Activated T-helper 1 cell treated with anti-CD3 and anti-CD28 coated beads, Interleukin-12 subunit alpha, Interleukin-12 subunit beta, Interleukin-2, Interleukin-4 antibody, amounts not matched to agents 30 ng/mL and 10 ng/mL and 1 ng/mL, durations not matched to agents 14 hours and 24 hours and 36 hours (primary cell): ENCODE measurements around the gene MLLT6. TPM values are rescaled to one million over a fixed set of nuclear protein-coding genes. Genes with fewer than 3 reads are reported as not detected.
A peak's percentile ranks its signal among the peaks of the same experiment; 100 is the strongest.

Source experiments
- DNase-seq: peaks from one replicate; pipeline ENCODE4 v3.0.0; 2021; ENCODE audit warnings: low spot score
- H3K27ac Mint-ChIP-seq: one replicate; pipeline ENCODE4 v1.8.0; 2021; ENCODE audit warnings: mild to moderate bottlenecking, mixed read lengths
- H3K27me3 Mint-ChIP-seq: one replicate; pipeline ENCODE4 v1.8.0; 2022; ENCODE audit warnings: mild to moderate bottlenecking, moderate library complexity, mixed read lengths; ENCODE audit not compliant: insufficient read depth
- H3K36me3 Mint-ChIP-seq: one replicate; pipeline ENCODE4 v1.8.0; 2021; ENCODE audit warnings: low read depth, mixed read lengths
- H3K4me1 Mint-ChIP-seq: one replicate; pipeline ENCODE4 v1.8.0; 2021; ENCODE audit warnings: low read depth, mixed read lengths
- H3K4me3 Mint-ChIP-seq: one replicate; pipeline ENCODE4 v1.8.0; 2021; ENCODE audit warnings: mild to moderate bottlenecking, moderate library complexity, mixed read lengths
- H3K9me3 Mint-ChIP-seq: one replicate; pipeline ENCODE4 v1.8.0; 2021; ENCODE audit warnings: mixed read lengths
- intact Hi-C: fragments of 100-400 bp; cut with micrococcal nuclease; formaldehyde crosslinking; loops from one replicate; pipeline ENCODE4 v1.15.1; 2024
- total RNA-seq: library from RNA; stranded (reverse); gene quantifications from 2 replicates; pipeline ENCODE4 v1.2.3, GENCODE V29; 2022

MLLT6 gene
- 250 and 252 TPM in 2 replicates for total RNA-seq

DNA sequence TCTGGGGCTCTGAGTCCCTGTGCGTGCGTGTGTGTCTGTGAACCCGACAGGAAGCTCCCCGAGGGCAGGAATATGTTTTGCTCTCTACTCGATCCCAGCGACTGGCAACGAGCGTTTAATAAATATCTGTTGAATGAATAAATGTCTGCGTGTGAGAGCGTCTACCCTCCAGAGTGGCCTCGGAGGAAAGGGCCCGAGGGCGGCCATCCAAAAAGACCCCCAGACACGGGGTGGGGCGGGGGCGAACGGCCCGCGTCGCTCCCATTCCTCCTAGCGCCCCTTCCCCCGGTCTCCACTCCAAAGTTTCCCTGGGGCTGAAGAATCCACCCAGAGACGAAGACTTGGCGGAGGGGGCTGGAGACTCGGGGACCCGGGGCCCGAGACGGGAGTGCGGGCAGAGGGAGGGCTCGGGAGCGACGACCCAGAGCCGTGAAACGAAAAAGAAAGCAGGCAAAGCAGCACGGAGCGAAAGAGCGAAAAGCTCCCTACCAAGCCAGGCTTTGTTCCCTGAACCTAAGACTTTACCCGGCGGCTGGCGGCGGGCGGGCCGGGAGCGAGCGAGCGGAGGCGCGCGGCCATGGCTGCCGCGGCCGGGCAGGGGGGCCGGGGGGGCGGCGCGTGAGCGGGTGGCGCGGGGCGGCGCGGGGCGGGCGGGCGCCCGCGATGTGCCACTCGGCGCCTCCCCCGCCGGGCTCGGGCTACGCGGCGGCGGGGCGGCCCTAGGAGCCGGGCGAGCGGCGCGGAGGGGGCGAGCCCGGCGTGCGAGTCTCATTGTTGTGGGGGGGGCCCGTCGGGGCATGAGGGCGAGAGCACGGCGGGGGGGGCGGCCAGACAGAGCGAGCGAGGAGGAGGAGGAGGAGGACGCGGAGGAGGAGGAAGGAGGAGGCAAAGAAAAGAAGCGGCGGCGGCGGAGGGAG lies at the start of gene MLLT6:
Gene MLLT6 (plus strand): TSS at position 668 of the 917 bp plus-strand sequence. CDS start 360 bp downstream, outside the sequence.
- peak within 1 kb of the TSS; percentile 98 for H3K27ac Mint-ChIP-seq
- intact Hi-C loops = loop anchor here (5.0 to 10.0 kb wide), 4 partner anchors 147 to 1860 kb away; partner anchors contain the start of genes CCR7, FBXL20, RPL23 and SYNRG
- peaks cover 68% of the 10 kb centered on the region for H3K4me1 Mint-ChIP-seq
- H3K9me3 Mint-ChIP-seq = peaks cover 4% of the 10 kb centered on the region
- peak within 1 kb of the TSS; percentile 97 for H3K4me3 Mint-ChIP-seq
- H3K36me3 Mint-ChIP-seq = peaks cover 32% of the 10 kb centered on the region
- no peaks in the 10 kb centered on the region for H3K27me3 Mint-ChIP-seq
- peak; percentile 71 for DNase-seq

DNA sequence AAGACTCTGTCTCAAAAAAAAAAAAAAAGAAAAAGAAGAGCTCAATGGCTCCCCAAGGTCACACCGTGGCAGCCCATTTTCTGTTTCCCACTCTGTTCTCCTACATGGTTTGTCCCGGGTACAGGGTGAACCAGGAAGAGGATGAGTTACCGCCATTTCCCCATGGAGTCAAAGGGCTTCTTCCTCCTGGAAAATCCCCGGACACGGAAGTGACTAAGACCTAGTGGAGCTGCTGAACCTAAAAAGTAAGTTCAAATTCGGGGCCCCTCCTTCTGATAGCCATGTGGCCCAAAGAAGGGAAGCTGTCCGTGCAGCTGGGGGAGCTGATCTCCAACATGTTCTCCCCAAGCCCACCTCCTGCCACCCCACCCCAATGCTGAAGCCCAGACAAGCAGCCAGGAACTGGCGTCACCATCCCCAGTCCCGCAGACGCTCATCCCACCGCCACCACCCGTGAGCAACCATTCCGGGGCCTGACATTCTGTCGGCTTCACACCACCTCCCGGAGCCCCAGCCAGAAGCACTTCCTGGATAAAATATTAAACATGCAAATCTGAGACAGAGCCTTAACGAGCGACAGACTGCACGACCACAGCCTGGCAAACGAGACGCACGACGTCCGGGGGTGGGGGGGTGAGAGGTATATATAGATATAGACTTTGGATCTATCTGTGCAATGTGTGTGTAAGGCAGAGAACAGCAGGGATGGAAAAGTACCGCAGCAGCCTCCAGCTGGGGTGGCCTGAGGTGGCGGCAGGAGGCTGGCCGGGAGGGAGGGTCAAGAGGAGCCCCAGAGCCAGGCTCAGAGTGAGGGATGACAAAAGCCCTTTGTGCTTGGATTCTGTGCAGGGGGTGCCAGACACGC lies 47.9 kb upstream of the MLLT6 start:
- no peaks in the 10 kb centered on the region for H3K9me3 Mint-ChIP-seq
- intact Hi-C loops = no loop called here
- H3K36me3 Mint-ChIP-seq = no peaks in the 10 kb centered on the region
- peaks cover 9% of the 10 kb centered on the region for H3K27me3 Mint-ChIP-seq
- DNase-seq = no peak
- H3K4me3 Mint-ChIP-seq = no peak overlapping the region
- no peak overlapping the region for H3K27ac Mint-ChIP-seq
- peaks cover 11% of the 10 kb centered on the region for H3K4me1 Mint-ChIP-seq

DNA sequence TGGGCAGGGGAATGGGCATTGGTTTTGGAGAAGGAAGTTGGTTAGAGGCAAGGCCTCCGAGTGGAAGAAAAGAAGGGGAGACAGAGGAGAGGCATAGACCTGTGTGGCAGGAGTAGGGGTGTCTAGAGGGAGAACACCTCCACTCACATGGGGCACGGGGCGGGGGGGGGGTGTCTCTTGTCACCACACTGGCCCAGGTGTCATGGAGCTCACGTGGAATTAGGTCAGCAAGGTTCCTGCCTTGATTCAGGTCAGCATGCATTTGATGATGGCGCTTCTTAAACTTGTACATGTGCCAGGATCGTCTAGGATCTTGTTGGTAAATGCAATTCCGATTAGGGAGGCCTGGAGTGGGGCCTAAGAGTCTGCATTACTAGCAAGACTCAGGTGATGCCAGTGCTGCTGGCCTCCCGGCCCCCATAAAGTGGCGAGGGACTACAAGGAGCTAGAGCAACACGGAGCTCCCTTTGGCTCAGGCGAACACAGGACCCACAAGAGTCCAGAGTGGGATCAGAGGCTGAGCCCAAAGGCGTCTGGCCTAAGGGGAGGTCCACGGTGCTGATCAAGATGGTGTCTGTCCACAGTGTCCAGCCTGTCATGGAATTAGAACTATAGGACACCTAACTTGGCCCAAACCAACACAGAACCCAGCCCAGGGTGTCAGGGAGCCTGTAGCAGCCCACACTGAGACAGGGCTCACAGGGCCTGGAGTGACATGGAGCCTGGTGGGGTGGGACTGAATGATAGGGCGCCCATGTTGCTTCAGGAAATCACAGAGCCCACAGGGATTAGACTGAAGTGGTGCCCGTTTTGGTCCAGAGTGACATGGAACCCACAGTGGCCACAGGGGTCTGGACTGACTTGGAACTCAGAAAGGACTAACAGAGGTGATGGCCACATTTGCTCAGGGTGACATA lies 47.0 kb upstream of the MLLT6 start:
- Mint-ChIP-seq H3K4me3 (no peak overlapping the region), H3K9me3 (no peaks in the 10 kb centered on the region), H3K36me3 (no peaks in the 10 kb centered on the region), H3K27ac (no peak overlapping the region), H3K27me3 (peaks cover 11% of the 10 kb centered on the region), H3K4me1 (peaks cover 11% of the 10 kb centered on the region)
- DNase-seq = no peak
- intact Hi-C loops = no loop called here

DNA sequence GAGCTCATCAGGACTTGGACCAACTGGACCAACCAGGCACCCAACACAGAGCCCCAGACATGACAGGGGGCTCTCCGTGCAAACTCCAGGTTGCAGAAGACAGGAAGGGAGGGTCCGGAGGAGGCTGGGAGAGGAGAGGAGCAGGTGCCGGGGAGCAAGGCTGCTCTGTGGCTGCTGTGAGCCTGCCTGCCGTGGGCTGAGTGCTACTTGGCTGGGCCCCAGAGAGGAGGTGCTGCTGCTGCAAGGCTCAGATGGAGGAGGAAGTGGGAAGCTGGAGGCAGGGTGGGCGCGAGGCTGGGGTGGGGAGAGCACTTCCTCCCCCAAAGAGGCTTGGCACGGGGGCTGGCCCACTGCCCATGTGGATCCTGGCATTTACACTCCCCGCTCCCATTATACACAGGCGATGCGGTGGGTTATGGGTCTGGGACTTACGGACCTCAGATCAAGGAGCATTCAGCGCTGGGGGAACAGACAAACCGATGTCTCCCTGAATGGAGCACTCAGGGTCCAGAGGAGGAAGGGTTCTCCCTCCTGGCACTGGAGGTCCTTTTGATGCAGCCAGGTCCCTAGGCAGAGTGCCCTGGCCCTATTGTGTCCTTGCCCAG lies 46.2 kb upstream of the MLLT6 start:
- Mint-ChIP-seq H3K27me3 (peaks cover 16% of the 10 kb centered on the region), H3K36me3 (no peaks in the 10 kb centered on the region), H3K4me3 (no peak overlapping the region), H3K27ac (no peak overlapping the region), H3K9me3 (no peaks in the 10 kb centered on the region), H3K4me1 (peaks cover 9% of the 10 kb centered on the region)
- no peak for DNase-seq
- intact Hi-C loops = no loop called here

DNA sequence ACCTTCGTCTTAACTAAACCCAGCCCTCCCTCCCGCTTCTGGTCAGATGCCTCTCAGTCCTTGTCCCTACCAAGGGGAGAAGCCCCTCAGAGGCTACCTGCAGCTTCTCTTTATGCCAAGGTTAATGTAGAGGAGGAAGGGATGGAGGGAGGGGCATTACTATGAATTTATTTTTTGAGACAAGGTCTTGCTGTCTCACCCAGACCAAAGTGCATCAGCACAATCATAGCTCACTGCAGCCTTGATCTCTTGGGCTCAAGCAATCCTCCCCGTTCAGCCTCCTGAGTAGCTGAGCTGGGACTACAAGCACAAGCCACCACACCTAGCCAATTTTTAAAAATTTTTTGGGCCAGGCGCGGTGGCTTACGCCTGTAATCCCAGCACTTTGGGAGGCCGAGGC lies 45.7 kb upstream of the MLLT6 start:
- H3K9me3 Mint-ChIP-seq = no peaks in the 10 kb centered on the region

DNA sequence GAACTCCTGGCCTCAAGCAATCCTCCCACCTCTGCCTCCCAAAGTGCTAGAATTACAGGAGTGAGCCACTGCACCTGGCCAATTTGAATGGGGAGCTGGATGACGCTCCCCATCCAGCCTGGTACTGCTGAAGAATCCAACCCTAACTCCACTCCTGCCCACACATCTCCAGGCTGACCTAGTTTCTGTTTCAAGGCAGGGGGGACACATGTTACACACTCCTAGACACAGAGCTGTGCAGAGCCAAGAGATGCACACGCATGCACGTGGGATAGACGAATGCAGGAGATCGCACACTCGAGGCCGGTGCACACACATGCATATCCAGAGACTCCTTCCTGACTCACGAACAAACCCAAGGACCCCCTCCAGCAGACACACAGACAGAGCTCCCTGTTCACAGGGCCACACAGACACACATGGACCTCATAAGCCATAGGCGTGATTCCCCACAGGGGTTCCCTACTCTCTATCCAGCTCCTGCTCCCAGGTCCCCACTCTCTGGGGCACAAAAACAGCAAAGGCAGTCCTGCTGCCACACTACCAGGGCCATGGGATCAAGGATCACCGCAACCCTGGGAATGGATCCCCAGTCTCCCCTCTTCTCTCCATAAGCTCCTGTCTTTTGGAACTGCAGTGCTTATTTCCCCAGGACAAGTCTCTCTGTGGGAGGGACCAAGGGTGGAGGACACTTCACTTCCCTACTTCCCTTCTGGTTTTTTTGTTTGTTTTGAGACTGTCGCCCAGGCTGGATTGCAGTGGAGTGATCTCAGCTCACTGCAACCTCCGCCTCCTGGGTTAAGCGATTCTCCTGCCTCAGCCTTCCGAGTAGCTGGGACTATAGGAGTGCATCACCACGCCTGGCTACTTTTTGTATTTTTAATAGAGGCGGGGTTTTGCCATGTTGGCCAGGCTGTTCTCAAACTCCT lies 44.7 kb upstream of the MLLT6 start:
- Mint-ChIP-seq H3K9me3 (no peaks in the 10 kb centered on the region), H3K36me3 (no peaks in the 10 kb centered on the region), H3K4me3 (no peak overlapping the region), H3K27me3 (peaks cover 24% of the 10 kb centered on the region), H3K4me1 (no peaks in the 10 kb centered on the region), H3K27ac (no peak overlapping the region)
- intact Hi-C loops = no loop called here
- no peak for DNase-seq

More for the DNA sequence above, 45.7 kb upstream of the MLLT6 start:
- peaks cover 4% of the 10 kb centered on the region for H3K4me1 Mint-ChIP-seq
- no peak overlapping the region for H3K4me3 Mint-ChIP-seq
- H3K36me3 Mint-ChIP-seq = no peaks in the 10 kb centered on the region
- intact Hi-C loops = no loop called here
- peaks cover 22% of the 10 kb centered on the region for H3K27me3 Mint-ChIP-seq
- DNase-seq = no peak
- H3K27ac Mint-ChIP-seq = no peak overlapping the region

DNA sequence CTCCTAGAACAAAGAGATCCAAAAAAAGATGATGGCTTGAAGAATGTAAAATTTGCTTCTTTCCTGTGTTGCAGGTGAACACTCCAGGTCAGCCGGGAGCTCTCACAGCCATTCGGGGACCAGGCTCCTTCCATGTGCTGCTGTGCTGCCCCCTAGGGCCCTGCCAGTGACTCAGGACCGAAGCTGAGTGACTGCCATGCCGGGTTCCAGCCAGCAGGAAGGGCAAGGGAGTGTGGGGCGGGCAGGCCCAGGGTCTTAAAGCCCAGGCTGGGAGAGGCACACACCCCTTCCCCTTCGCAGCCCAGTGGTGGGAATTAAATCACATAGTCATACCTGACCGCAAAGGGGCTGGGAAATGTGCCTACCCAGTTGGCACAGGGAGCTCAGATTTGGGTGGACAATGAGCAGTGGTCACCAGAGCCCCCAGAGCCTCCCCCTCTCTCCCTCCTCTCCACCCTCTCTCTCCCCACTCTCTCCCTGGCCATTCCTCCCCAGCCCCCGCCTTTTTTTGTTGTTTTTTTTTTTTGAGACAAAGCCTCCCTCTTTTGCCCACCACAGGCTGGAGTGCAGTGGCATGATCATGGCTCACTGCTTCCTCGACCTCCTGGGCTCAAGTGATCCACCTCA lies 41.8 kb upstream of the MLLT6 start:
- Mint-ChIP-seq H3K4me1 (peaks cover 6% of the 10 kb centered on the region), H3K27me3 (peaks cover 36% of the 10 kb centered on the region), H3K9me3 (no peaks in the 10 kb centered on the region), H3K4me3 (no peak overlapping the region), H3K36me3 (no peaks in the 10 kb centered on the region), H3K27ac (no peak overlapping the region)
- DNase-seq = no peak
- intact Hi-C loops = no loop called here

DNA sequence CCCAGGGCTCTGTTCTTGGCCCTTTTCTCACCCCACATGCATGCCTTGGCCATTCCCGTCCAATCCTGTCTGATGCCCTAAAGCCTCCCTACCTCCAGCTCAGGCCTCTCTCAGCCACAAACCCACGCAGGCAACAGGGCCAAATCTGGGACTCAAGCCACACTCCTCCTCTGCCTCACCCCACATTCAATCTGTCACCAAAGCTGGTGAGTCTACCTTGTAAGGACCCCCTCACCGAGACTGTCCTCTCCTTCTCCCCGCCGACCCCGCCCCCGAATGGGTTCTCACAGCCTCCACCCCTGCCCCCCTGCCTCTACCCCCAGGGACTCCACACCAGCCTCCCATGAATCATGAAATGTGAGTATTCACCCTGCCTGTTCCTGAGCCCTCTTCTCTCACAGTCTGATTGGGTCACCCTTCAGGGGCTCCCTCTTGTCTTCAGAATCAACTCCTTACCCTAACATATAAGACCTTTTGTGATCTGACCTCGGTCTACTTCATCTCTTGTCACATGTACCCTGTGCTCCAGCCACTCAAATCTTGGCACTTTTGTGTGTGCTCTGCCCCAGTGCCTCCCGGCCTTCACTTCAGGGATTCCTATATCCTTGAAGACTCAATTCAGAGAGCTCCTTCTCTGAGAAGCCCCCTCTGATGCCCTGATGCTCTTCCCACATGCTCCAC lies 41.0 kb upstream of the MLLT6 start:
- intact Hi-C loops = no loop called here
- no peak for DNase-seq
- Mint-ChIP-seq H3K4me1 (peaks cover 6% of the 10 kb centered on the region), H3K36me3 (peaks cover 2% of the 10 kb centered on the region), H3K27ac (no peak overlapping the region), H3K9me3 (no peaks in the 10 kb centered on the region), H3K4me3 (no peak overlapping the region), H3K27me3 (peaks cover 39% of the 10 kb centered on the region)

DNA sequence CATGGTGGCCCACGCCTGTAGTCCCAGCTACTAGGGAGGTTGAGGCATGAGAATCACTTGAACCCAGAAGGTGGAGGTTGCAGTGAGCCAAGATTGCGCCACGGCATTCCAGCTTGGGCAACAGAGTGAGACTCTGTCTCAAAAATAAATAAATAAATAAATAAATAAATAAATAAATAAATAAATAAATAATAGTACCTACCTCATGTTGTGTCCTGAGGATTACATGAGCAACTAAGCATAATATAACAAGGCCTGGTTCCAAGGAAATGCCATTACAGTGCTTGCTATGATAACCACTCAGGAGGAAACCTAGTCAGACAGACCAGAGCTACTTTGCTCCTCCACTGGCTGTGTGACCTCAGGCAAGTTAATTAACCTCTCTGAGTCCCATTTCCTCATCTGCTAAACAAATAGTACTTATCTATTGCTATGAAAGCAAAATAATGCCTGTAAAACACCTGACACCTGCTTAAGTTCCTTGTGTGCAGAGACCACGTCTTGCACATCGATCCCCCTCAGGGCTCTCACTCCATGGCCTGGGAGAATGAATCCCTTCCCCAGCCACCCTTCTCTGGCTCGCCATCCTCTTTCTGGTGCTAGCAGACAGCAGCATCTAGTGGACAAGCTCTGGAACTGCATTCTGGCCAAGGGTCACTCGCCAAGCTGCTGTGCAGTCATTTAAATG lies 37.8 kb upstream of the MLLT6 start:
- peak; percentile 54 for DNase-seq
- peaks cover 64% of the 10 kb centered on the region for H3K27me3 Mint-ChIP-seq
- no peaks in the 10 kb centered on the region for H3K9me3 Mint-ChIP-seq

DNA sequence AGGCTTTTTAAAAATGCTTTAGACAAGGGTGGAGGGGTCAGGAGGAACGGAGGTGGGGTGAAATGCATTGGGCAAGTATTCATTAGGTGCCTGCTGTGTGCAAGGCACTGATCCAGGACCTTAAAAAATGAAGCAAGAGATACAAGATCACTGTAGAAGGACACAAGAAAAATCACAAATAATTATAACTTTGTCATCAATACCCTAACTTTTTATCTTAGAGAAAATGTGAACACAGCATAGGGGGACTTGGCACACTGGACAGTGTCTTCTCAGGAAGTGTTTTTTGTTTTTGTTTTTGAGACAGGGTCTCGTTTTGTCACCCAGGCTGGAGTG lies 37.3 kb upstream of the MLLT6 start:
- Mint-ChIP-seq H3K27ac (no peak overlapping the region), H3K9me3 (no peaks in the 10 kb centered on the region), H3K36me3 (peaks cover 17% of the 10 kb centered on the region), H3K27me3 (peaks cover 64% of the 10 kb centered on the region), H3K4me3 (no peak overlapping the region), H3K4me1 (peaks cover 21% of the 10 kb centered on the region)
- DNase-seq = no peak
- intact Hi-C loops = loop anchor here (1.0 to 5.0 kb wide), 5 partner anchors 60 to 245 kb away; partner anchors contain the start of gene SRCIN1

More for the DNA sequence above, 37.8 kb upstream of the MLLT6 start:
- intact Hi-C loops = loop anchor here (1.0 to 5.0 kb wide), 5 partner anchors 60 to 244 kb away; partner anchors contain the start of gene SRCIN1
- H3K36me3 Mint-ChIP-seq = peaks cover 14% of the 10 kb centered on the region
- no peak overlapping the region for H3K4me3 Mint-ChIP-seq
- no peak overlapping the region for H3K27ac Mint-ChIP-seq
- H3K4me1 Mint-ChIP-seq = peaks cover 17% of the 10 kb centered on the region
